Tibial artery (tissue), 4 donors: ENCODE measurements around the gene SCFD2.

Experiments used
- DNase-seq, 2 donors: peaks; one replicate each; pipeline ENCODE4 v3.0.0-alpha.2; 2019
- H3K27ac ChIP-seq, 2 donors: fragments of 200-600 bp; sonication (generic) in 1 of 2; 1 replicate in 1 of 2; 2 replicates in 1 of 2; pipeline ENCODE4 v1.5.1; 2018 to 2019; ENCODE audit warnings: mild to moderate bottlenecking in 1 of 2
- H3K27me3 ChIP-seq, 2 donors: fragments of 200-600 bp; sonication (generic) in 1 of 2; one replicate each; pipeline versions ENCODE4 v1.5.1 to v1.6.0; 2016 to 2019
- H3K36me3 ChIP-seq, 3 donors: fragments of 200-600 bp; sonication (generic) in 2 of 3; one replicate each; pipeline ENCODE4 v1.5.1; 2016 to 2019; ENCODE audit warnings: mild to moderate bottlenecking in 2 of 3
- H3K4me1 ChIP-seq, 4 donors: fragments of 200-600 bp; sonication (generic) in 2 of 4; 1 replicate in 3 of 4; 2 replicates in 1 of 4; pipeline ENCODE4 v1.5.1; 2016 to 2019
- H3K4me3 ChIP-seq, 2 donors: fragments of 200-600 bp; sonication (generic) in 1 of 2; 1 replicate in 1 of 2; 2 replicates in 1 of 2; pipeline ENCODE4 v1.5.1; 2018 to 2019; ENCODE audit warnings: mild to moderate bottlenecking in 2 of 2
- H3K9me3 ChIP-seq, 3 donors: fragments of 200-600 bp; sonication (generic) in 1 of 3; one replicate each; pipeline ENCODE4 v1.5.1; 2016 to 2019
- CTCF ChIP-seq, 2 experiments: fragments of 200-600 bp in 1 of 2; fragments of 450-650 bp in 1 of 2; IDR thresholded peaks; one replicate each; pipeline ENCODE4 v1.5.1; 2017 to 2019; ENCODE audit warnings: antibody characterized with exemption in 2 of 2, mild to moderate bottlenecking in 1 of 2, moderate library complexity in 1 of 2
- intact Hi-C: fragments of 100-400 bp; cut with DNase I; formaldehyde crosslinking; loops from one replicate; pipeline ENCODE4 v1.15.0; 2023; ENCODE audit warnings: low total_unique reads

SCFD2 gene

GRCh38 chr4:53152467-53152866 lies 213.4 kb downstream of the SCFD2 start:
- Histone ChIP-seq H3K27ac (no peak overlapping the region), H3K27me3 (no peaks in the 10 kb centered on the region), H3K9me3 (no peaks in the 10 kb centered on the region), H3K4me3 (no peak overlapping the region), H3K4me1 (peaks cover 0 to 13% (median 5%) of the 10 kb centered on the region in 4 donors), H3K36me3 (no peaks in the 10 kb centered on the region)
- intact Hi-C loops = no loop called here
- no peak for DNase-seq
- TF ChIP-seq CTCF (IDR thresholded peaks at IDR 0.05) = no peak

- H3K4me3 ChIP-seq = no peak overlapping the region
- H3K27ac ChIP-seq = peak overlapping the region in 1 of 2 donors; percentile 12
- H3K36me3 ChIP-seq = no peaks in the 10 kb centered on the region
- intact Hi-C loops = no loop called here
- H3K4me1 ChIP-seq = peaks cover 0 to 13% (median 5%) of the 10 kb centered on the region in 4 donors
- no peak for DNase-seq
- no peak for TF ChIP-seq CTCF (IDR thresholded peaks at IDR 0.05)
- no peaks in the 10 kb centered on the region for H3K9me3 ChIP-seq
- no peaks in the 10 kb centered on the region for H3K27me3 ChIP-seq
Observed at GRCh38 chr4:53151489-53151788, 214.4 kb downstream of the SCFD2 start.

GRCh38 chr4:53150631-53151488 lies 215.0 kb downstream of the SCFD2 start:
- no peak for DNase-seq
- TF ChIP-seq CTCF (IDR thresholded peaks at IDR 0.05) = no peak
- H3K27ac ChIP-seq = peak overlapping the region in 1 of 2 donors; percentile 12
- H3K4me3 ChIP-seq = no peak overlapping the region
- no peaks in the 10 kb centered on the region for H3K9me3 ChIP-seq
- no peaks in the 10 kb centered on the region for H3K36me3 ChIP-seq
- peaks cover 0 to 13% (median 5%) of the 10 kb centered on the region in 4 donors for H3K4me1 ChIP-seq
- intact Hi-C loops = no loop called here
- no peaks in the 10 kb centered on the region for H3K27me3 ChIP-seq

GRCh38 chr4:53147711-53148110 lies 218.2 kb downstream of the SCFD2 start:
- H3K4me1 ChIP-seq = peaks cover 0 to 13% (median 5%) of the 10 kb centered on the region in 4 donors
- H3K27ac ChIP-seq = no peak overlapping the region
- intact Hi-C loops = no loop called here
- H3K36me3 ChIP-seq = peaks cover 0 to 10% (median 9%) of the 10 kb centered on the region in 3 donors
- H3K27me3 ChIP-seq = no peaks in the 10 kb centered on the region
- H3K9me3 ChIP-seq = no peaks in the 10 kb centered on the region
- no peak overlapping the region for H3K4me3 ChIP-seq
- no peak for TF ChIP-seq CTCF (IDR thresholded peaks at IDR 0.05)
- no peak for DNase-seq

- TF ChIP-seq CTCF (IDR thresholded peaks at IDR 0.05) = no peak
- H3K36me3 ChIP-seq = peaks cover 0 to 10% (median 9%) of the 10 kb centered on the region in 3 donors
- no peak for DNase-seq
- intact Hi-C loops = no loop called here
- H3K27me3 ChIP-seq = no peaks in the 10 kb centered on the region
- no peak overlapping the region for H3K27ac ChIP-seq
- no peaks in the 10 kb centered on the region for H3K9me3 ChIP-seq
- H3K4me3 ChIP-seq = no peak overlapping the region
- H3K4me1 ChIP-seq = peaks cover 0 to 13% (median 5%) of the 10 kb centered on the region in 4 donors
Observed at GRCh38 chr4:53147197-53147596, 218.7 kb downstream of the SCFD2 start.
